ENCODE results near the gene WNT2.

GRCh38 chr7:117241088-117241487, 81.8 kb downstream of the WNT2 start:
- TF ChIP-seq ZNF274 (IDR thresholded peaks at IDR 0.05; ENCODE audit: low read depth, low read length) (no peak), YY1 (IDR thresholded peaks at IDR 0.05; ENCODE audit: insufficient read depth, insufficient read length) (no peak)
